ENCODE results near the gene SLC6A7.

SLC6A7 gene

DNA sequence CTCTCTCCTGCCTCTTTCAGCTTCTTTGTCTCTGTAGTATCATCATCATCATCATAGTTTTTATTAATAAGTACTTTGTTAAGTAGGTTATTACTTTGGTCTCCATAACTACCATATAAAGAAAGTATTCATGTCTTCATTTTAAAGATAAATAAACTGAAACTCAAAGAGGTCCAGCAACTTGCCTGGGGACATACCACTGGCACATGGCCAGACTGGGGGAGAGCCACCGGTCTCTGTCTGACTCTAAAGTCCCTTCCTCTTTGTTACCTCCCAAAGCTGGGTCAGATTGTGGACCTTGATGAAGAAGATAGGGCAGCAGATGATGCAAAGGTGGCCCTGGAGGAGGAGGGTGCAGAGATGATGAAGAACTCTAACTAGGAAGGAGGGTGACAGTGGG is 14.8 kb upstream of the SLC6A7 start:
- no peak for DNase-seq

- no peak for DNase-seq
Observed at GRCh38 chr5:150175536-150175935, 14.3 kb upstream of the SLC6A7 start.

DNA sequence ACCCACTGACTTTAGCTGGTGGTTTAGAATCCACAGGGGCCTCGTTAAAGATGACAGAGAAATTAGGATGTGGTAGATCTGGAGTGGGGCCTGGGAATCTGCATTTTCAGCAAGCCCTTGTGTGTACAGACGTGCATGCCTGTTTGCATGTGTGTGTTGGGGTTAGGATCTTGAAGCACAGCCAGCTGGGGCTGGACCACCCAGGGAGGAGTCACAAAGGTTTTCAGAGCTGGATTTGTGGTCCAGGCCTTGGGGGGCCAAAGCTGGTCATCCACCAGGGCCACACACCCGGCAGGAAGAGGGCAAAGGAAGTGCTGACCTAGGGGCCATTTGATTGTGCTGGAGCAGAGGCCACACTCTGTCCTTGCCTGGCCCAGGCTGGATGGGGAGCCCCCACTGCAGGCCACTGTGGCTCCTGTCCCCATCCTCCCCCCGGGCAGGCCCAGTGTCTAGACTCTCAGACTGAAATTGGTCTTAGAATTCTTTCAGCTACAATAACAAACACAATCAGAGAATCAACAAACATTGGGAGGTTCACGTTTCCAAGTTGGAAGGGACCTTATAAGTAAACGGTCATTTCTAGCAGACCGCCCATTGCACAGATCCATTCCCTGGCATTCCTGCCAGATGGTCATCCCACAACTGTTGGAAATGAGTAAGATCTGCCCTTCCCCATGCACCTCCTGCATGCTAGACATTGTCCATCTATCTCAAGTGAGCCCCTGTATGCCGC is 13.0 kb upstream of the SLC6A7 start:
- no peak for DNase-seq

- no peak for DNase-seq
Observed at GRCh38 chr5:150177721-150178120, 12.1 kb upstream of the SLC6A7 start.

DNA sequence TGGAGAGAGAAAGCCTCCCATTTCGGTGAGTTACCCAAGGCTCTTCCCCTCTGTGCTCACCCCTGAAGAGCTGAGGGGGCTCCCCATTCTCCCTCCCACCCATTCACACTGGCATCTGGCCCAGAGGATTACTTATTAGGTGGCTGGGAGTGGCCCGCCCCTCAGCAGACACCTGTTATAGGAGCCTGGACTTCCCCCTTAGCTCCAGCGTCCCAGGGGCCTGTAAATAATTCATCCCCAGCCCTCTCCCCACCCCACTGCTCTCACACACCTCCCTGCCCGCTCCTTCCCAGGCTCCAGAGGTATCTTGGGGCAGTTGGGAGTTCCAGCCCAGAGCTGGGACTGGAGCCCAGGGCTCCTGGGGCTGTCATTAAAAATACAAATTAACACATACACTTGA is 11.6 kb upstream of the SLC6A7 start:
- DNase-seq: no peak

GRCh38 chr5:150179019-150179620 is 10.7 kb upstream of the SLC6A7 start:
- DNase-seq: no peak

GRCh38 chr5:150180241-150181026 is 9.4 kb upstream of the SLC6A7 start:
- DNase-seq: no peak

GRCh38 chr5:150181027-150181426 is 8.8 kb upstream of the SLC6A7 start:
- DNase-seq: no peak

DNA sequence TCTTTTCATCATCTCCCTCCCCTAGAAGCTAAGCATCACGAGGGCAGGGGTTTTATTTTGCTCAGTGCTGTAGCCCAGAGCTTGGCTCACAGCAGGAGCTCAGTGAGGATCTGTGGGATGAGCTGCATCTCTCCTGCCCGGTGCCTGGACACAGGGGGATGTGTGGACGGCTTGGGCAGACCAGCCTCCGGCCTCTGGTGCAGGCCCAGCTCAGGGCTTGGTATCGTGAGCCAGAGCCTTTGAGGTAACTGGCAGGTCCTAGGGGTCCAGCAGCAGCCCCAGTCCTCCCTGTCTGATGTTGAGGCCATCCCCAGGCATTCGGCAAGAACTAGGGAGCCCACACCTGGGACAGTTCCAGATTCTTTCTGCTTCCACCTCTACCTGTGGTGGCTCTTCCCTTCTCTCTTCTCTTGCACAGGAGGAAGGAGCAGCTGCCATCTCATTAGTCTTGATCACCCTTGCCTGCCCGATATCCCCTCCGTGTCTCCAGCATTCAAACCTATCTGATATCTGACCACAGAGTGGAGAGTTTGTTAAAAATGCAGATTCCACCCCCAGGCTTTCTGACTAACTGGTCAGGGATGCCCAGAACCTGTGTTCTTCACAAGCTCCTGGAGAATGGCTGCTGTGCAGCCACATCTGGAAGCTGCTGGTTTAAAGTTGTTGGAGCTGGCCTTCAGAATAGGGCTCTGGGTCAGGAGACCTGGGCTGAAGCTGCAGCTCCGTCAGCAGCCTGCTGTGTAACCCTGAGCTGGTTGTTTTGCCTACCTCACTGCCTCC is 7.9 kb upstream of the SLC6A7 start:
- no peak for DNase-seq

GRCh38 chr5:150182774-150183173 is 7.1 kb upstream of the SLC6A7 start:
- DNase-seq: no peak

GRCh38 chr5:150183436-150183835 is 6.4 kb upstream of the SLC6A7 start:
- no peak for DNase-seq

DNA sequence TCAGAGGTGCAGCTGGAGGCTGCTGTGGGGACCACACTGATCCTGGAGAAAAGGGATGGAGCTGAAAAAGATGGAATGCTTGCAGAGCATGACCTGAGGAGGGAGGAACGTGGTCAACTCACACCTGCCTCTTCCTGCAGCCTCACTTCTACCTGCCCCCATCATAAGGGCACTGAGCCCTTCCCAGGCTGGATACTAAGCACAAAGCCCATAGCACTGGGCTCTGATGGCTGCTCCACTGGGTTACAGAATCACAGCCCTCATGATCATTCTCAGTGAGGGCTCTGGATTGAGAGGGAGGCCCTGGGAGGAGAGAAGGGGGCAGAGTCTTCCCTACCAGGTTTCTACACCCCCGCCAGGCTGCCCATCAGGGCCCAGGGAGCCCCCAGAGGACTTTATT is 5.9 kb upstream of the SLC6A7 start:
- no peak for DNase-seq

DNA sequence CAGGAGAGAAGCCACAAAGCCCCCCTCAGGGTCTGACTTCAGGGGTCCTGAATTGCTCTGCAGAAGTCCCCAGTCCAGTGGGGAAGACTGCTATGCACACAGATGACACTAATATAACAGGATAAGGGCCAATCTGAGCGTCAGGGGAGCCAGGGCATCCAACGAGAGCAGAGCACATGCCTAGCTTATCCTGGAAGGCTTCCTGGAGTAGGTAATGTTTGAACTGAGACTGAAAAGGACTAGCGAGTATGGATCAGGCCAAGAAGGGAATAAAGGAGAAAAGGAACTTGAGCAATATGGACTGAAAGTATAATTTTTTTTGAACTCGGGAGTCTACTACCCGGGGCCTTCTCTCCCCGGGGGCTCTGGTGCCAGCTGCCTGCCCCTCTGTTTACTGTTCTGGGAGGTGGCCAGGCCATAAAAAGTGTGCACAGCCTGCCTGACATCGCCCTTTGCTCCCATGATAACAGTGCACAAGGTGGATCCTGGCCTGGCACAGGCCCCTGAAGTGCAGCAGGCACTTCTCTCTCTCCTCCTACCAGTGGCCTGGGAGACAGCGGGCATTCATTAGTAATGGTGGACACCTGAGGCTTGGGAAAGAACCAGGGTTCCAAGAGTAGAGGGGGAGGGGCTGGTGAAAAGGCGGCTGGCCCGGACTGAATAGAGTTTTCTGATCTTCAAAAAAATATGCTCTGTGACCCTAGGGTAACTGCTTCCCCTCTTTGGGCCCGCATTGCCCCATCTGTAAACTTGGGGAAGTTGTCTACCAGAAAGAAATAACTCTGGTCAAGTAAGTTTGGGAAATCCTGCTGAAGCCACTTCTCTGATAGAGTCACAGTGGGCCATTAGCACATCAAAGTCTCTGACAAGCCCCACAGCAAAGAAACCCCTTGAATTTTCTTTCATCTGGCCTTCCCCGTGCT is 4.6 kb upstream of the SLC6A7 start:
- no peak for DNase-seq

DNA sequence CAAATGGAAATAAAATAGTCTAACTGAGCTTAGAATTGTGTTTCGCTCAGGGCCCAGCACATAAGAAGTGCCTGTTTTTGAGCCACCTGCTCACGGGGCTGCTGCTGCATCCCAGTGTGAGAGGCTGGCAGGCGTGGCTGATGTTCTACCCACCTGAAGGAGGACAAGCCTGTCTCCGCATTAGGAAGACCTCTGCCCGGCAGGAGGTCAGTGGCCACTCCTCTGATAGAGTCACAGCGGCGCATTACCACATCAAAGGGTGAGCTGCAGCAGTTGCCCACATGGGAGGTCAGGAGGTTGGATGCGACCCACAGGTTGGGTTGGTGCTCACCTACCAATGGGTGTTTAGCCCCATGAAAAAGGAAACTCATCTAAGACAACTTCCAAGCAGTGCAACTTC is 3.7 kb upstream of the SLC6A7 start:
- DNase-seq: no peak

GRCh38 chr5:150186897-150187296 is 3.0 kb upstream of the SLC6A7 start:
- no peak for DNase-seq

DNA sequence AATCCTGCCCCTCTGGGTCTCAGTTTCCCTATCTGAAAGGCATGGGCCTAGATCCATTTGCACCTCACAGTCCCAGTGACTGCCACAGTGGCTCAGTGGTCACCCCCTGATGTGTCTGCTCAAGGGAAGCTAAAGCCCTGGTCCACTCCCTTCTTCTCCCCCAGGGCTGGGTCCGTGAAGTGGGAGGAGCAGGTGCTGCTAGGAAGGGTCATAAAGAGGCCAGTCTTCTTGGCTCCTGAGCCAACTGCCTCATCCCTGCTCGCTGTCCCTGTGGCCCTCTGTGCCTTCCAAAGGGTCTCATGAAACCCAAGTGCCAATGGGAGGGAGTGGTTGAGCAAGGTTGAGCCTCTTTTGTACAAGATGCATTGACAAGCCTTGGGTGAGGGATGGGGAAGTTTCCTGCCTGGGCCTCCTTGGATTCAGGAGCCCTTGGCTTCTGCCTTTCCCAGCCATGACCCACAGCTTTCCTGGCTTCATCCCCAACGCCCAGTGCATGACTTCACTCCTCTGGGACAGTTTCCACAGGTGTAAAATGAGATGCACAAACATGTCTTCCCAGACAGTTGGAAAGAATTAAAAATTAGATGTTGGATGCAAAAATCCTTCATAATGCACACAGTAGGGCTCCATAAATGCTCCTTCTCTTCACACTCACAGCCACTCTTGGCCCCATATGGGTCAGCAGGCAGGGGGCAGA is 1.6 kb upstream of the SLC6A7 start:
- DNase-seq: no peak

GRCh38 chr5:150189326-150189725 is 536 bp upstream of the SLC6A7 start:
- DNase-seq: no peak

GRCh38 chr5:150190503-150190979 is 679 bp downstream of the SLC6A7 start:
- no peak for DNase-seq

DNA sequence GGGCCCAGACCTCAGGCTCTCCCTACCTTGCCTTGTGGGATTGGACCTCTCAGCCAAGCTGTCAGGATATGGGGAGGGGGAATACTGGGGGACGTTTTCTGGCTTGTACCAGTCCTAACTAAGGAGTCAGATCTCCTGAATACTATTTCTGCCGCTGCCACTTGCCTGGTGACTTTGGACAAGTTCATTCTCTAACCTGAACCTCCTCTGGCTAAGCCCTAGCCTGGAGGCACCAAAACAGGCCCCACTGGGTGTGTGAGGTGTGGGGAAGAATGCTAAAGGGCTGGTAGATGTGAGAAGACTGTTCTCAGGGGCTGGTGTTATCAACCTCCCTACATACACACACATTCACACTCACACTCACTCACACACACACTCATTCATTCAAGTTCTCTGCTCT is 1.1 kb downstream of the SLC6A7 start:
- no peak for DNase-seq

DNA sequence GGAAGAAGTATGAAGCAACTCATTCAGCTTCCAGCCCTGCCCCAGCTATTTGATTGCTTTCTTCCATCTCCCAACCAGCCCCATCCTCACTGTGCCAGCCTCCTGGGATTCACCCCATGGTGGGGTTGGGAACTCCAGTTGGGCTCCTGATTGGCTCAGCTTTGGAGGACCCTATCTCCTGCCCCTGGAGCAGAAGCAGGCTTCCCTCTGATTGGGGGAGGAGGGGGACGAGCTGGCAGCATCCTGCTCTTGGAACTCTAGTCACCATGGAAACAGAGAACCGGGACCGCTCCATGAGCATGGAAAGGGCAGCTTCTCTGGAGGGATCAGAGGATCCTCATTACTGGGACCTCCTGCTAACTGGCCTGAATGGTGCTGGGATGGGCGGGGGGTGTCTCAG is 2.6 kb downstream of the SLC6A7 start:
- no peak for DNase-seq

GRCh38 chr5:150195736-150196485 is 6.0 kb downstream of the SLC6A7 start:
- no peak for DNase-seq

All from CD4-positive, alpha-beta T cell treated with Interferon gamma for 1 hour (primary cell).